Kidney (tissue), 14 donors: ENCODE measurements around the gene MAPKBP1. TPM values are rescaled to one million over a fixed set of nuclear protein-coding genes. Genes with fewer than 3 reads are reported as not detected.

Experiments used
- DNase-seq, 5 donors: peaks; one replicate each; pipeline ENCODE4 v3.0.0-alpha.2; 2013 to 2020
- FAIRE-seq: peaks from 2 replicates; lab custom pipeline; 2012; peaks lifted over from hg19 to GRCh38; lab: Jason Lieb, UNC
- H3K27ac ChIP-seq, 2 donors: one replicate each; pipeline ENCODE4 v1.7.0; 2013; ENCODE audit warnings: low read depth in 2 of 2, low read length in 2 of 2, inconsistent platforms in 1 of 2
- H3K27me3 ChIP-seq: one replicate; pipeline ENCODE4 v1.7.1; 2013; ENCODE audit warnings: low read length, inconsistent platforms; ENCODE audit not compliant: control insufficient read depth, insufficient read depth
- H3K36me3 ChIP-seq, 3 donors: one replicate each; pipeline versions ENCODE4 v1.7.0 to v1.7.1; 2013; ENCODE audit warnings: low read length in 3 of 3, control low read depth in 1 of 3, inconsistent platforms in 1 of 3; ENCODE audit not compliant: insufficient read depth in 3 of 3, control insufficient read depth in 2 of 3
- H3K4me1 ChIP-seq, 3 donors: one replicate each; pipeline versions ENCODE4 v1.7.0 to v1.7.1; 2013; ENCODE audit warnings: low read length in 3 of 3, inconsistent platforms in 1 of 3, low read depth in 1 of 3; ENCODE audit not compliant: control insufficient read depth in 2 of 3, insufficient read depth in 2 of 3
- H3K4me3 ChIP-seq, 3 donors: one replicate each; pipeline versions ENCODE4 v1.7.0 to v1.8.1; 2013; ENCODE audit warnings: low read length in 3 of 3, control low read depth in 1 of 3, inconsistent platforms in 1 of 3
- H3K9ac ChIP-seq, 3 donors: one replicate each; pipeline versions ENCODE4 v1.7.0 to v1.7.1; 2013; ENCODE audit warnings: low read length in 3 of 3, control low read depth in 1 of 3, inconsistent platforms in 1 of 3
- H3K9me3 ChIP-seq, 3 donors: one replicate each; pipeline versions ENCODE4 v1.7.0 to v1.7.1; 2013; ENCODE audit warnings: low read length in 3 of 3, control low read depth in 1 of 3, inconsistent platforms in 1 of 3; ENCODE audit not compliant: control insufficient read depth in 2 of 3, insufficient read depth in 1 of 3
- intact Hi-C: fragments of 100-400 bp; cut with DNase I; formaldehyde crosslinking; loops from one replicate; pipeline ENCODE4 v1.11.1; 2022
- polyA plus RNA-seq: library from polyadenylated mRNA; stranded (reverse); fragments of 350-450 nt; fragmentation: Illumina TruSeq; extraction: RNeasy Lipid Tissue Mini Kit (QIAGEN cat#74804); gene quantifications from one replicate; pipeline ENCODE4 v1.2.3, GENCODE V29; 2014; ENCODE audit warnings: low read depth, low replicate concordance; ENCODE audit not compliant: insufficient read depth
- total RNA-seq: library from RNA; stranded (reverse); fragmentation: NEBNext Ultra II Directional; extraction: Animal tissue kit (Norgen Biotek cat#: 25700); gene quantifications from one replicate; pipeline ENCODE4 v1.2.1, GENCODE V29; 2021
- TF ChIP-seq, protein P1 (sequence below): IDR thresholded peaks from 3 replicates; pipeline ENCODE4 v1.5.1; 2012; ENCODE audit warnings: mild to moderate bottlenecking, moderate library complexity, borderline replicate concordance; ENCODE audit not compliant: insufficient read depth; ENCODE audit errors: extremely low read depth
- donor health status: control.
- donor health status: control.
- donor health status: control.
- donor health status: control.
- donor health status: control.
- donor health status: DM: yes; HTN: yes; CAD: no.
- donor health status: Normal renal cell carcinoma (clear cell type).

The MAPKBP1 gene
- total and polyA plus RNA-seq, 2 donors from 2014 or later, result 3.7 to 28.6 TPM

DNA sequence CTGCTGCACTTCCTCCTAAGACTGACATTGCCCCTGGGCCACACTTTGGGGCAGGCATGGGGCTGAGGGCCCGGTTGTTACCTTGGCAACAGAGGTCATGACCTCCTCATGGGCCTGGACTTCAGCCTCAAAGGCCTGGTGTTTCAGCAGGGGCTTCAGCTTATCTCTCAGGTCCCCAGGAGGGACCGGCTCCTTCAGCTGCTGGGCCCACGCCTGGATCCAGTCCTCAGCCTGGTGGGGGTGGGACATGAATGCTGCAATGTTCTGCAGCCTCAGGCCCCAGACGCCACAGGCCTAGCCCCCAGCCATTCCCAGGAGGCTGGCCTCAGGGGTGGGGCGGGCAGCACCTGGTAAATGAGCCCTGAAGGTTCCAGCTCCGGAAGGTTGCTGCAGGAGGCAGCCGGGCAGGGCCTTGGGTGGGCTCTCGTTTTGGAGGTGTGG, 92.0 kb downstream of the MAPKBP1 start:
- Histone ChIP-seq H3K4me3 (no peak overlapping the region), H3K9ac (no peak overlapping the region), H3K27ac (no peak overlapping the region), H3K4me1 (no peaks in the 10 kb centered on the region), H3K9me3 (no peaks in the 10 kb centered on the region), H3K36me3 (no peaks in the 10 kb centered on the region), H3K27me3 (no peaks in the 10 kb centered on the region)
- TF ChIP-seq, protein P1, sequence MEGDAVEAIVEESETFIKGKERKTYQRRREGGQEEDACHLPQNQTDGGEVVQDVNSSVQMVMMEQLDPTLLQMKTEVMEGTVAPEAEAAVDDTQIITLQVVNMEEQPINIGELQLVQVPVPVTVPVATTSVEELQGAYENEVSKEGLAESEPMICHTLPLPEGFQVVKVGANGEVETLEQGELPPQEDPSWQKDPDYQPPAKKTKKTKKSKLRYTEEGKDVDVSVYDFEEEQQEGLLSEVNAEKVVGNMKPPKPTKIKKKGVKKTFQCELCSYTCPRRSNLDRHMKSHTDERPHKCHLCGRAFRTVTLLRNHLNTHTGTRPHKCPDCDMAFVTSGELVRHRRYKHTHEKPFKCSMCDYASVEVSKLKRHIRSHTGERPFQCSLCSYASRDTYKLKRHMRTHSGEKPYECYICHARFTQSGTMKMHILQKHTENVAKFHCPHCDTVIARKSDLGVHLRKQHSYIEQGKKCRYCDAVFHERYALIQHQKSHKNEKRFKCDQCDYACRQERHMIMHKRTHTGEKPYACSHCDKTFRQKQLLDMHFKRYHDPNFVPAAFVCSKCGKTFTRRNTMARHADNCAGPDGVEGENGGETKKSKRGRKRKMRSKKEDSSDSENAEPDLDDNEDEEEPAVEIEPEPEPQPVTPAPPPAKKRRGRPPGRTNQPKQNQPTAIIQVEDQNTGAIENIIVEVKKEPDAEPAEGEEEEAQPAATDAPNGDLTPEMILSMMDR, result no peak
- no peak for FAIRE-seq
- no peak for DNase-seq
- intact Hi-C loops, result no loop called here

GRCh38 chr15:41866872-41867579, 92.7 kb downstream of the MAPKBP1 start:
- TF ChIP-seq, protein P1, result no peak
- H3K4me1 ChIP-seq, result no peaks in the 10 kb centered on the region
- DNase-seq, result no peak
- H3K4me3 ChIP-seq, result no peak overlapping the region
- no peak overlapping the region for H3K9ac ChIP-seq
- no peak for FAIRE-seq
- no peaks in the 10 kb centered on the region for H3K36me3 ChIP-seq
- no peaks in the 10 kb centered on the region for H3K27me3 ChIP-seq
- no peak overlapping the region for H3K27ac ChIP-seq
- intact Hi-C loops, result no loop called here
- no peaks in the 10 kb centered on the region for H3K9me3 ChIP-seq

GRCh38 chr15:41868321-41868720, 94.0 kb downstream of the MAPKBP1 start:
- intact Hi-C loops, result no loop called here
- Histone ChIP-seq H3K9ac (no peak overlapping the region), H3K9me3 (no peaks in the 10 kb centered on the region), H3K27me3 (no peaks in the 10 kb centered on the region), H3K36me3 (no peaks in the 10 kb centered on the region), H3K4me1 (no peaks in the 10 kb centered on the region), H3K4me3 (no peak overlapping the region), H3K27ac (no peak overlapping the region)
- no peak for FAIRE-seq
- no peak for DNase-seq
- TF ChIP-seq, protein P1, result no peak
